ENCODE results near the gene RNF217.

DNA sequence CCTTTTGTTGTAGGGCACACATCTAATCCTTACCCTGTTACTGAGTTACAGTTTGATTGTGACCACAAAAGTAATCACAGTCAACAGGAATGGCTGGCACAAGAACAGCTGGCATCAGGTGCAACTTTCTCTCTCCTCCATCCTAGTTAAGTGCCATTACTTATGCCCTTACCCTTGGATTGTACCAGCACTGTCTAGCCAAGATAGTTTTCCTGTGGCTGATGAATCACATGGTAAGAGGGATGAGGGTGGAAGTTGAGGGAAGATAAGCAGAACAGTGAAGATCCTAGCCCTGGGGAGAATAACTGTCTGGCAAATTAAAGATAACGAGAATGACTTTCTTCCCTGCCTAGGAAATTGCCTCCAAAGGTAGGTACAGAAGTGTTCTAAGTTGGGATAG lies 42.0 kb downstream of the RNF217 start:
- TF ChIP-seq, protein P1, sequence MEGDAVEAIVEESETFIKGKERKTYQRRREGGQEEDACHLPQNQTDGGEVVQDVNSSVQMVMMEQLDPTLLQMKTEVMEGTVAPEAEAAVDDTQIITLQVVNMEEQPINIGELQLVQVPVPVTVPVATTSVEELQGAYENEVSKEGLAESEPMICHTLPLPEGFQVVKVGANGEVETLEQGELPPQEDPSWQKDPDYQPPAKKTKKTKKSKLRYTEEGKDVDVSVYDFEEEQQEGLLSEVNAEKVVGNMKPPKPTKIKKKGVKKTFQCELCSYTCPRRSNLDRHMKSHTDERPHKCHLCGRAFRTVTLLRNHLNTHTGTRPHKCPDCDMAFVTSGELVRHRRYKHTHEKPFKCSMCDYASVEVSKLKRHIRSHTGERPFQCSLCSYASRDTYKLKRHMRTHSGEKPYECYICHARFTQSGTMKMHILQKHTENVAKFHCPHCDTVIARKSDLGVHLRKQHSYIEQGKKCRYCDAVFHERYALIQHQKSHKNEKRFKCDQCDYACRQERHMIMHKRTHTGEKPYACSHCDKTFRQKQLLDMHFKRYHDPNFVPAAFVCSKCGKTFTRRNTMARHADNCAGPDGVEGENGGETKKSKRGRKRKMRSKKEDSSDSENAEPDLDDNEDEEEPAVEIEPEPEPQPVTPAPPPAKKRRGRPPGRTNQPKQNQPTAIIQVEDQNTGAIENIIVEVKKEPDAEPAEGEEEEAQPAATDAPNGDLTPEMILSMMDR (IDR thresholded peaks at IDR 0.05; ENCODE audit: insufficient read depth, low read length), result no peak
- no peak for TF ChIP-seq GABPA (IDR thresholded peaks at IDR 0.05; ENCODE audit: low read depth)
